ENCODE data around the gene CDC14A. TPM values are rescaled to one million over a fixed set of nuclear protein-coding genes. Genes with fewer than 3 reads are reported as not detected.

Gene CDC14A
- polyA plus RNA-seq, 1 donor from 2014 or later, result 2.7 TPM

- no peaks in the 10 kb centered on the region for H3K27me3 ChIP-seq (ENCODE audit: insufficient read depth, low read depth, low read length)
- H3K9me3 ChIP-seq (ENCODE audit: low read length), result no peaks in the 10 kb centered on the region
- peak overlapping the region; percentile 74 for H3K4me2 ChIP-seq (ENCODE audit: low read length)
- no peaks in the 10 kb centered on the region for H3F3A ChIP-seq (ENCODE audit: insufficient read depth, low read length, poor library complexity, severe bottlenecking)
- no peak overlapping the region for H2AFZ ChIP-seq (ENCODE audit: low read depth, low read length)
- no peaks in the 10 kb centered on the region for H3K36me3 ChIP-seq (ENCODE audit: insufficient read depth, low read length)
- no peaks in the 10 kb centered on the region for H3K9me2 ChIP-seq (ENCODE audit: insufficient read depth, low read length)
- no peaks in the 10 kb centered on the region for H4K20me1 ChIP-seq (ENCODE audit: insufficient read depth)
- H3K9ac ChIP-seq (ENCODE audit: low read length), result no peak overlapping the region
- TF ChIP-seq RAD21 (conservative IDR thresholded peaks at IDR 0.05), result no peak
- no peak for TF ChIP-seq EZH2 (IDR thresholded peaks at IDR 0.05; ENCODE audit: borderline replicate concordance, insufficient read depth, low read length, poor library complexity, severe bottlenecking)
- no peak for TF ChIP-seq MXI1 (conservative IDR thresholded peaks at IDR 0.05; ENCODE audit: poor library complexity, severe bottlenecking)
- TF ChIP-seq CTCF (IDR thresholded peaks at IDR 0.05; ENCODE audit: poor library complexity, severe bottlenecking), result no peak
- TF ChIP-seq SMC3 (conservative IDR thresholded peaks at IDR 0.05; ENCODE audit: poor library complexity), result no peak
- TF ChIP-seq EP300 (conservative IDR thresholded peaks at IDR 0.05; ENCODE audit: poor library complexity, severe bottlenecking), result no peak
- no peak for TF ChIP-seq POLR2AphosphoS5 (IDR thresholded peaks at IDR 0.05)
- no peak for TF ChIP-seq TAF1 (IDR thresholded peaks at IDR 0.05; ENCODE audit: low read depth)
- no peak for TF ChIP-seq REST (IDR thresholded peaks at IDR 0.05; ENCODE audit: borderline replicate concordance)
- H3K27ac ChIP-seq (ENCODE audit: low read length), result no peak overlapping the region
- peaks cover 23% of the 10 kb centered on the region for H3K79me2 ChIP-seq (replicated peaks; ENCODE audit: insufficient read depth, low read length)
- peak overlapping the region; percentile 90 for H3K4me3 ChIP-seq (ENCODE audit: low read length)
Measured at GRCh38 chr1:100350787-100351094, 1.6 kb upstream of the CDC14A start.

- H3F3A ChIP-seq (ENCODE audit: insufficient read depth, low read length, poor library complexity, severe bottlenecking), result no peaks in the 10 kb centered on the region
Measured at GRCh38 chr1:100351095-100351887, 1.0 kb upstream of the CDC14A start.

More at GRCh38 chr1:100351095-100351887, 1.0 kb upstream of the CDC14A start:
- H3K27me3 ChIP-seq (ENCODE audit: insufficient read depth, low read depth, low read length), result no peaks in the 10 kb centered on the region
- H3K4me3 ChIP-seq (ENCODE audit: low read length), result peak overlapping the region; percentile 90
- TF ChIP-seq SMC3 (conservative IDR thresholded peaks at IDR 0.05; ENCODE audit: poor library complexity), result peak; percentile 19
- TF ChIP-seq TAF1 (IDR thresholded peaks at IDR 0.05; ENCODE audit: low read depth), result no peak
- TF ChIP-seq REST (IDR thresholded peaks at IDR 0.05; ENCODE audit: borderline replicate concordance), result no peak
- peak; percentile 32 for TF ChIP-seq MXI1 (conservative IDR thresholded peaks at IDR 0.05; ENCODE audit: poor library complexity, severe bottlenecking)
- TF ChIP-seq RAD21 (conservative IDR thresholded peaks at IDR 0.05), result no peak
- peak; percentile 56 for TF ChIP-seq CTCF (IDR thresholded peaks at IDR 0.05; ENCODE audit: poor library complexity, severe bottlenecking)
- no peak for TF ChIP-seq EP300 (conservative IDR thresholded peaks at IDR 0.05; ENCODE audit: poor library complexity, severe bottlenecking)
- no peak for TF ChIP-seq EZH2 (IDR thresholded peaks at IDR 0.05; ENCODE audit: borderline replicate concordance, insufficient read depth, low read length, poor library complexity, severe bottlenecking)
- peak; percentile 12 for TF ChIP-seq POLR2AphosphoS5 (IDR thresholded peaks at IDR 0.05)
- H3K4me2 ChIP-seq (ENCODE audit: low read length), result peak overlapping the region; percentile 74
- peak overlapping the region; percentile 67 for H3K9ac ChIP-seq (ENCODE audit: low read length)
- no peaks in the 10 kb centered on the region for H3K36me3 ChIP-seq (ENCODE audit: insufficient read depth, low read length)
- no peak overlapping the region for H3K27ac ChIP-seq (ENCODE audit: low read length)
- H3K79me2 ChIP-seq (replicated peaks; ENCODE audit: insufficient read depth, low read length), result peaks cover 29% of the 10 kb centered on the region
- no peaks in the 10 kb centered on the region for H3K9me2 ChIP-seq (ENCODE audit: insufficient read depth, low read length)
- no peaks in the 10 kb centered on the region for H3K9me3 ChIP-seq (ENCODE audit: low read length)
- H2AFZ ChIP-seq (ENCODE audit: low read depth, low read length), result peak overlapping the region; percentile 11
- H4K20me1 ChIP-seq (ENCODE audit: insufficient read depth), result no peaks in the 10 kb centered on the region
